Activated CD4-positive, CD25-positive, alpha-beta regulatory T cell treated with anti-CD3 and anti-CD28 coated beads, Interleukin-2, amount 50 U/mL, for 72 hours (primary cell): ENCODE measurements around the gene DNAJC18.
"Not testable (repeated sequence)": the region's sequence is repeated elsewhere in the genome, so short reads cannot be mapped to it uniquely, and the experiment has no call there.

ENCODE experiments used
- DNase-seq: peaks from one replicate; pipeline ENCODE4 v3.0.0; 2021

The DNAJC18 gene

GRCh38 chr5:139425497-139425896 lies 13.8 kb downstream of the DNAJC18 start:
- no peak for DNase-seq

GRCh38 chr5:139422307-139422893 lies 16.9 kb downstream of the DNAJC18 start:
- no peak for DNase-seq

GRCh38 chr5:139419226-139420192 lies 19.8 kb downstream of the DNAJC18 start:
- DNase-seq: no peak

GRCh38 chr5:139418793-139419192 lies 20.5 kb downstream of the DNAJC18 start:
- DNase-seq: no peak

- DNase-seq: no peak
Observed at GRCh38 chr5:139417214-139417613, 22.1 kb downstream of the DNAJC18 start.

- no peak for DNase-seq
Observed at GRCh38 chr5:139416651-139417050, 22.7 kb downstream of the DNAJC18 start.

GRCh38 chr5:139415869-139416268 lies 23.5 kb downstream of the DNAJC18 start:
- DNase-seq: no peak

GRCh38 chr5:139415221-139415861 lies 24.0 kb downstream of the DNAJC18 start:
- no peak for DNase-seq

- peak; percentile 49 for DNase-seq
Observed at GRCh38 chr5:139414581-139415130, 24.7 kb downstream of the DNAJC18 start.

GRCh38 chr5:139413963-139414362 lies 25.4 kb downstream of the DNAJC18 start:
- no peak for DNase-seq

- DNase-seq: no peak
Observed at GRCh38 chr5:139413153-139413552, 26.2 kb downstream of the DNAJC18 start.

- no peak for DNase-seq
Observed at GRCh38 chr5:139410993-139411828, 28.1 kb downstream of the DNAJC18 start.

- DNase-seq: no peak
Observed at GRCh38 chr5:139410121-139410992, 29.0 kb downstream of the DNAJC18 start.

- not testable (repeated sequence) for DNase-seq
Observed at GRCh38 chr5:139409116-139409515, 30.2 kb downstream of the DNAJC18 start.

GRCh38 chr5:139408191-139408590 lies 31.1 kb downstream of the DNAJC18 start:
- no peak for DNase-seq

GRCh38 chr5:139407517-139407916 lies 31.8 kb downstream of the DNAJC18 start:
- DNase-seq: no peak

- no peak for DNase-seq
Observed at GRCh38 chr5:139406963-139407362, 32.4 kb downstream of the DNAJC18 start.

- DNase-seq: no peak
Observed at GRCh38 chr5:139404484-139404840, 34.9 kb downstream of the DNAJC18 start.

GRCh38 chr5:139403787-139404483 lies 35.4 kb downstream of the DNAJC18 start, which contains the start of gene SPATA24:
SPATA24 (minus strand) TSS chr5:139404089; CDS start chr5:139404060, 29 bp downstream.
- peak; percentile 96 for DNase-seq

GRCh38 chr5:139403418-139403786 lies 35.9 kb downstream of the DNAJC18 start:
- DNase-seq: no peak
